Measurements from ENCODE around the gene ALDH9A1.

GRCh38 chr1:165635823-165636222 lies 62.5 kb downstream of the ALDH9A1 start:
- TF ChIP-seq KDM1A (IDR thresholded peaks at IDR 0.05; ENCODE audit: borderline replicate concordance, low read length) (no peak), POLR2AphosphoS5 (IDR thresholded peaks at IDR 0.05; ENCODE audit: low read depth, low read length) (no peak), CEBPB (IDR thresholded peaks at IDR 0.05; ENCODE audit: low read depth, low read length) (no peak), CTCF (IDR thresholded peaks at IDR 0.05; ENCODE audit: control extremely low read depth in 1 of 3, insufficient read depth in 1 of 3, low read depth in 1 of 3, low read length in 3 of 3) (no peak), TAF1 (IDR thresholded peaks at IDR 0.05; ENCODE audit: low read depth, low read length) (no peak), KDM5A (IDR thresholded peaks at IDR 0.05; ENCODE audit: low read length) (no peak), USF2 (IDR thresholded peaks at IDR 0.05; ENCODE audit: low read length) (no peak), CREB1 (IDR thresholded peaks at IDR 0.05) (no peak), BACH1 (IDR thresholded peaks at IDR 0.05; ENCODE audit: low read length) (no peak), SIX5 (IDR thresholded peaks at IDR 0.05; ENCODE audit: low read depth, low read length) (no peak), POLR2A (IDR thresholded peaks at IDR 0.05; ENCODE audit: control extremely low read depth in 1 of 2, low read depth in 2 of 2, low read length in 2 of 2) (no peak), HDAC2 (IDR thresholded peaks at IDR 0.05; ENCODE audit: borderline replicate concordance in 1 of 2, low read depth in 2 of 2, low read length in 2 of 2) (no peak)

Measured in H1 (cell line).